Activated CD8-positive, alpha-beta memory T cell treated with anti-CD3 and anti-CD28 coated beads for 4 hours (primary cell): ENCODE data around the gene DDX19B.
"Not testable (repeated sequence)": the region's sequence is repeated elsewhere in the genome, so short reads cannot be mapped to it uniquely, and the experiment has no call there.

Source experiments
- DNase-seq, 2 donors: peaks; one replicate each; pipeline ENCODE4 v3.0.0-alpha.2; 2020; ENCODE audit warnings: low read depth in 2 of 2

DDX19B gene

DNA sequence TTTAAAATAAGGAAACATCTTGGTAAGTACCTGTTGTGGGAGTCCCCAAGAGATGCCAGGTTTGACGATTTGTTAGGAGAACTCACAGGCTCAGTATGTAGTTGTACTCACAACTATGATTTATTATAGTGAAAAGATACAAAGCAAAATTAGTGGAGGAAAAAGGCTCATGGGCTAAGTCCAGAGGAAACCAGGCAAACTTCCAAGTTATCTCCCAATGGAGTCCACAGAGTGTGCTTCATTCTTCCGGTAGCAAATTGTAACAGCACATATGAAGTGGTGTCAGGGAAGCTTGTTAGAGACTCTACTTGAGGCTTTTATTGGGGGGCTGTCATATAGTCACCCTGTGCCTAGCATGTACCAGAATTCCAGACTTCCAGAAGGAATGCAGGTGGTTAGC lies 50.0 kb downstream of the DDX19B start:
- no peak for DNase-seq

DNA sequence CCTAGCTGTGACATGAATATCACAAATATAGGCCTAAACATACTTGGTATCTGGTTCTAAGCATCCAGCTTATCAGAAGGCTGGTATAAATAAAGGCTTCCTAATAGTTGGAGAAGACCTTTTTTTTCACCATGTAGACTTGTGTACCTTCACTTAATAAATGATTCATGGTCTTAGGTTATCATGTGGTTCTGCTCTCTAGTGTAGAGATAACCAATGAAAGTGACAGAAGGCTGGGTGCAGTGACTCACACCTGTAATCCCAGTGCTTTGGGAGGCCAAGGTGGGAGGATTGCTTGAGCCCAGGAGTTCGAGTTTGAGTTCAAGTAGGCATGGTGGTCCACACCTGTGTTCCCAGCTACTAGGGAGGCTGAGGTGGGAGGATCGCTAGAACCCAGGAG lies 50.8 kb downstream of the DDX19B start:
- DNase-seq, result no peak

DNA sequence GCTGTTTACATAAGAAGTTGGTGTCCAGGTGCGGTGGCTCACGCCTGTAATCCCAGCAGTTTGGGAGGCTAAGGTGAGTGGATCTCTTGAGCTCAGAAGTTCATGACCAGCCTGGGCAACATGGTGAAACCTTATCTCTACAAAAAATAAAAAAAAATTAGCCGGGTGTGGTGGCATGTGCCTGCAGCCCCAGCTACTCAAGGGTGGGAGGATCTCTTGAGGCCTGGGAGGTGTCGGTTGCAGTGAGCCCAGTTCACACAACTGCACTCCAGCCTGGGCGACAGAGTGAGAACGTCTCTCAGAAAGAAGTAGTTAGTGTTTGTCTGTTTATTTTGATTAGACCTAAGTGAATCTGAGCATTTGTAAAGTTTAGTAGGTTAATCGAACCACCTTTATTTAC lies 60.6 kb downstream of the DDX19B start:
- DNase-seq, result no peak

DNA sequence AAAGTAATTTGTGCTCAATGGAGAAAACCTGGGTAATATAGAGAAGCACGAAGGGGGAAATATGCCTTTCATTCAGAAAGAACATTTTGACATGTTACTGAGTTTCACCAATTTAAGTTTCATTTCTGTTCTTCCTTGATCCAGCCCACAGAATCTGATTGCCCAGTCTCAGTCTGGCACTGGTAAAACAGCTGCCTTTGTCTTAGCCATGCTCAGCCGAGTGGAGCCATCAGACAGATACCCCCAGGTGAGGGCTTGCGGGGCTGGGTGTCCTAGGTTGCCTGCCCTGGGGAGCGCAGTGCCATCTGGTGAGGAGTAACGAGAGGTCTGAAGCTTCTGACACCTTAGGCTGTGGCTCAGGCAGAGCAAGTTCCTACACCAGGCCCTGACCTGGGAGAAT lies 65.4 kb downstream of the DDX19B start:
- no peak for DNase-seq

DNA sequence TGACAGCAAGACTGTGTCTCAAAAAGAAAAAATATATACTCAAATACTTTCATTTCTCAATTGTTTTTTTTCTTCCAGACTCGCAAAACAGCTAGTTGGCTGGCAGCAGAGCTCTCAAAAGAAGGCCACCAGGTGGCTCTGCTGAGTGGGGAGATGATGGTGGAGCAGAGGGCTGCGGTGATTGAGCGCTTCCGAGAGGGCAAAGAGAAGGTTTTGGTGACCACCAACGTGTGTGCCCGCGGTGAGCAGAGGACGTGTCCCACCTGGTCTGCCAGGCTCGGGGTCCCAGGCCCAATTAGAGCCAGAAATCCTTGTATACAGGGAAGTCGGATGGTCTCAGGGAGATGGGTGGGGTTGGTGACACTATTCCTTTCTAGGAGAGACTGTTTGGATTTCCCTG lies 71.2 kb downstream of the DDX19B start:
- DNase-seq, result not testable (repeated sequence)

DNA sequence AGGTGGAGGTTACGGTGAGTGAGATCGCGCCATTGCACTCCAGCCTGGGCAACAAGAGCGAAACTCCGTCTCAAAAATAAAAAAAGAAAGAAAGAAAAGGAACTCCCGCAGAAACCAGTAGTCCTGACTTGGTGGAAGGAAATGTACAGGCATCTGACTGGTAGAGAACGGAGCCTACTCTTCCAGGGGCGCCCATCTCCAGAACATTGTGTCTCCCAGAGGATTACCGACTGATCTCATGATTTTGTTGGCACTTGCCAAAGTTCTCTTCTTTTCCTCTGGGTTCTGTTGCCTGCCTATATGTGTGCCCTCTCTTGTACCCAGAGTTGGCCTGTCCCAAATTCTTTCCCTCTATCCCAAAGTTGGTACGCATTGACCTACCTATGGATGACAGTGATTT lies 71.9 kb downstream of the DDX19B start:
- DNase-seq, result no peak

DNA sequence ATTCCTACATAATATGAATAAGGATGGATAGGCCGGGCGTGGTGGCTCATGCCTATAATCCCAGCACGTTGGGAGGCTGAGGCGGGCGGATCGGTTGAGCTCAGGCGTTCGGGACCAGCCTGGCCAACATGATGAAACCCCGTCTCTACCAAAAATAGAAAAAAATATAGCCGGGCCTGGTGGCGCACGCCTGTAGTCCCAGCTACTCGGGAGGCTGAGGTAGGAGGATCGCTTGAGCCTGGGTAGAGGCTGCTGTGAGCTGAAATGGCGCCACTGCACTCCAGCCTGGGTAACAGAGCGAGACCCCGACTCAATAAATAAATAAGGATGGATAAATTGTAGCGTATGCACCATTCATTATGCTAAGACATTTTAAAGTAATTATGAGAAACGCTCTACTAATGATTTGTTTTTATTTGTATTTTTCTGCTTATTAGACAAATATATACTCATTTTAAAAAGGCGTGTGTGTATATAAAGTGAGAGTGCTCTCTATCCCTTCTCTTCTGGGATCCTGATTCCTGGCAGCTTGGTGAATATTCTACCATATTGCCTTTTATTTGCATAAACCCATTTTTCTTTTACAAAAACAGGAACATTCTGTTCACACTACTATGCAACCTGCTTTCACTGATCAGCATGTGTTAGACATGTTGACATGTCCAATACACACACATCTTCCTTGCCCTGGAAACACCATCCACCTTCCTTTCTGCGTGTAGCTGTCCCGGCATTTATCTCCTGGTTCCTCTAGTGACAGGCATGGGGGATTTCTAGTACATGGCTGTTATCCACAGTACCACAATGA lies 74.1 kb downstream of the DDX19B start:
- DNase-seq, result no peak

DNA sequence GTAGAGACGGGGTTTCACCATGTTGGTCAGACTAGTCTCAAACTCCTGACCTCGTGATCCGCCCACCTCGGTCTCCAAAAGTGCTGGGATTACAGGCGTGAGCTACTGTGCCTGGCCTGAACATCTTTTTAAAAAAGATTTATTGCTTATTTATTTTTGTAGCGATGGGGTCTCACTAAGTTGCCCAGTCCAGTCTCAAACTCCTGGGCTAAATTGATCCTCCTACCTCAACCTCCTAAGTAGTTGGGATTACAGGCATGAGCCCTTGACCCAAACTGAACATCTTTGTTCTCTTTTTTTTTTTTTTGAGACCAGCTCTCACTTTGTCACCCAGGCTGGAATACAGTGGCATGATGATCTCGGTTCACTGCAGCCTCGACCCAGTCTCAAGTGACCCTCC lies 75.2 kb downstream of the DDX19B start:
- no peak for DNase-seq

DNA sequence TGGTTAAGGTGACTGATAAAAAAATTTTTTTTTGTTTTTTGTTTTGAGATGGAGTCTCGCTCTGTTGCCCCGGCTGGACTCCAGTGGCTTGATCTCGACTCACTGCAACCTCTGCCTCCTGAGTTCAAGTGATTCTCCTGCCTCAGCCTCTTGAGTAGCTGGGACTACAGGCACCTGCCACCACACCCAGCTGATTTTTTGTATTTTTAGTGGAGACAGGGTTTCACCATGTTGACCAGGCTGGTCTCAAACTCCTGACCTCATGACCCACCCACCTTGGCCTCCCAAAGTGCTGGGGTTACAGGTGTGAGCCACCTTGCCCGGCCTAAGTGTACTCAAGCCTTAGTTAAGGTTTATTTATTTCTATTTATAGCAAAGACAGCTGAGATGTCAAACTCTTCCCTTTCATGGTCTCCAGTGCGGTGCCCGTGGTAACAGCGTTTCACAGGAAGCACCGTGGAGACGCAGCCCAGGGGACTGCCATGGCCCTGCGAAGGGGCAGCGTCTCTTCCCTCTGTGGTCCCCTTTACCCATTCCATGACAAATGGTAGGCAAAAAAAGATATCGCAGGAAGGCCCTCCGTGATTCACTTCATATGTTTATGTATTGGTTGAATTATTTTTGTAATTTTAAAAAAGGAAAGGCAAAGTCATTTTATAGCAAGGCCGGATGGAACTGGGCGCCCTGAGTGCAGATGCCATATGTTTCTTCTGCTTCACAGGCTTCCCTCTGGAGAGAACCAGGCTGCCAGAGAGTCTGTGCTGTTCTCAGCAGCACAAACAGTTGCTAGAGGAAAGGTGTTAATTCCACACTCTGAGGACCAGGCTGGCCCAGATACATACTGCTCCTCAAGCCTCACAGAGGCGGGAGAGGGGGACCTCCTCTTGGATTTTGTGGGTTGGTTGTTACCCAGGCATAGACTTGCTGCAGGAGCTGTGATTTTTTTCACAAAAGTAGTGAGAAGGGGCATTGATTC lies 76.9 kb downstream of the DDX19B start:
- no peak for DNase-seq

DNA sequence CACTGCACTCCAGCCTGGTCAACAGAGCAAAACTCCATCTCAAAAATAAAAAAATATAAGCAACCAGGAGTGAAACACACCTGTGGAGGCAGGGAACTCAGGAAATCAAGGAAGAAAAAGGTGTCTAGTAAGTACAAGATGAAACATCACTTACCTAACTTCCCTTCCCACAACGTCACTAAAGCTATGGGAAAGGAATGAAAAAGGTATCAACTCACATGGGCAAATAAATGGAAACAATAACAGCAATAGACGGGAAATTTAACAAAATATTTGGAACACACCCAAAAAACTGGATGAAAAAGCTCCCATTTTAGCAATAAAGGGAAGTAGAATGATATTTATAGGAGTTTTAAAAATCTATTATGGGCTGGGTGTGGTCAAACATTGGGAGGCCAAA lies 78.8 kb downstream of the DDX19B start:
- DNase-seq, result no peak

DNA sequence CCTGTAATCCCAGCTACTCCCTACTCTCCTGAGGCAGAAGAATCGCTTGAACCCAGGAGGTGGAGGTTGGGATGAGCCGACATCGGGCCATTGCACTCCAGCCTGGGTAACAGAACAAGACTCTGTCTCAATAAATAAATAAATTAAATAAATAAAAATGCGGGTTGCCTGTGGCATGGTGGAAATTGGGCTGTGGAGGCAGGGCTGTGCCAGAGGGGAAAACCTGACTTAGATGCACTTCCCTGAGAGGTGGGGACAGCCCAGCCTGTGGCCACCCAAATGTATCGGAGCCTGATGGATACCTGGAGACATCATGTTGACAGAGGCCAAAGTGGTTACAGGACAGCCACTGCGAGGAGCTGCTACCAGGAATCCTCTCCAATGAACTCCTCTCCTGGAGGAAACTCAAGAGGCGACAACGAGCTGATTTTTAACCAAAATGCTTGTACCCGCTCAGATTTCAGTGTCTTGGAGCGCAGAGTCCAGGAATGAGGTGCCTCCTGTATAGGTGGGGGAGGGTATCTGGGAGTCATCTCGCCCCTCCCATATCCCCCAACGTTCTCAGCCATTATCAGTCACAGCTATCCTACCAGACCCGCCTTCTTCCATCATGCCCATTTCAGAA lies 80.0 kb downstream of the DDX19B start:
- no peak for DNase-seq

DNA sequence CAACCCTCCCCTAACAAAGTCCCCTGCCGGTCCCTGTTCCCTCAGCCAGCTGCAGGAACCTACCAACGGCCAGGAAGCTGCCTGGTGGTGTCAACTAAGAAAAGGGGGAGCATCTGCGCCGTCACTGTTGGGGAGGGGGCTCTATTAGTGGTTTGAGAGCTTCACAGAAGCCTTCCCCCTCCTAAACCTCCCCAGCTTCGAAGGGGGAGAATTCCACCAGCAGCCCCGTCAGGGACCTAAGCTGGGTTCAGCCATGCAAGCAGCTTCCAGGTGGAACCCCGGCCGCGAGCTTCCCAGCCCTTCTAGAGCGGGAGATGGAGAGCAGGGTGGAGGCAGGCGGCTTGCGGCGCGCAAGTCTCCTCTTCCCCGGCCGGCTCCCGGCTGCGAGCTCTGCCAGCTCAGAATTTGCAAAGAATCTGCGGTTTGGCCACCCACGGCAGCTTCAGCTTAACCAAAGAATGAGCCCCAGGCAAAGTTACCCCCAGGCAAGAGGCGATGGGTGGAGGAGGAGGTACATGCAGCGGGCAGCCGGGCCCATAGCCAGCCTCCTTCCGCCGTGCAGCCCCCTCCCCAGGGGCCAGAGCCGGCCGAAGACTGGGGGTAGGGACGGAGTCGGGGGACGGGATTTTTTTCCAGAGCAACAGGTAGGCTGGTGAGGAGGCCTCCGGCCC lies 81.4 kb downstream of the DDX19B start:
- DNase-seq, result peak; percentile 56 to 72

DNA sequence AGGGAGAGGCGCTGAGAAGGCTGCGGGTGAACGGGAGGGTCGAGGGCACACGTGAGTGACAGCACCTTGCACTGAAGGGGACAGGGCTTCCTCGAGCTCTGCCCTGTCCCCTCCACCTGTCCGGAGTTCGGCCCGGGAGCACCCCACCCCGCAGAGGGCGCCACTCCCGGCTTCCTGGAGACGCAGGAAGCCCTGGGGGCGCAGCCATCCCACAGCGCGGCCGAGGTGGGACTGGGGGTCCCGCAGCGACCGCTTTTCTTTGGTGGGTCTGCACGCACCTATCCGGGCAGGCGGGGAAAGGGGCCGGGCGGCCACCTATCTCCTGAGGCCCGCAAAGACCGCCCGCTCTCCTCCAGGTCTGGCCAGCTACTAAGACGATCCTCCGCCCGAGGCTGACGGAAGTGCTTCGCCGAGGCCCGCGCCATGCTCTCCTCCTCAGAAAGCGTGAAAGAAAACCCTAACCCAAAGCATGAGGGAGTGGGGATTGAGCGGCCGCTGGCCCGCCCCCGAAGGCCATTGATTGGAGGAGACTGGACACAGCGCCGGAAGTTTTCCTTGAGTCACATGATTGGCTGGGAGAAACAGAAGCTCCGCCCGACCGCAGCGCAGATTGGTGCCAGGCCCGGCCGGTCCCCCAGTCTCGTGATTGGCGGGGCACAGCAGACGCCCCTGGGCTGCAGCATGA lies 82.1 kb downstream of the DDX19B start:
- peak; percentile 89 to 92 for DNase-seq

DNA sequence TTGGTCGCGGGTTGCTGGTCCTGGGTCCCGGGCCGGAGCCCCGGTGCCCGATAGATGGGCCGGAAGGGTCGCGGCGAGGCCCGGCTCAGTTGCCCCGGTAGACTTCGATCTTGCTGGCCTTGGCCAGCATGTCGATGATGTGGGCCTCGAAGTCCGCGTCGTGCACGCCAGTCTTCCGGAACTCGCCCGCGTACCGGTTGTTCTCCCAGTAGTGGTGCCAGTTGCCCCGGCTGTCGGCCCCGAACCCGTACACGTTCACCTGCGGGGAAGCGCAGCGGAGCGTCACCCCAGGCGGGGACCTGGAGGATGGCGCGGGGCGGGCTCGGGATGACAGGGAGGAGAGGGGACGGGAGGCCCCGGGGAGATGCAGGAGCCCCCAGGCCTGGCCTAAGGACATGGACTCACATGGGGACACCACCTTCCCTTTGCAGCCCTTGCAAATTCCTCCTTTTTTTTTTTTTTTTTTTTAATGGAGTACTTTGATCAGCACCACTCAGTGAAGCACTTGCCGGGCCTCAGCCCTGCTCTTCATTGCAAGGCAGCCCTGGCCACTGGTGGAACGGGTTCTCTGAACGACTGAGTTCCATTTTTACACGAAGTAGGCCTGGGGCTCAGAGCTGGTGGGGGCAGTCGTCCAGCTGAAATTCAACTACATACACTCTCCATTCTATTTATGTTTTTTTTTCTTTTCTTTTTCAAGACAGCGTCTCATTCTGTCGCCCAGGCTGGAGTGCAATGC lies 82.8 kb downstream of the DDX19B start:
- DNase-seq, result no peak

DNA sequence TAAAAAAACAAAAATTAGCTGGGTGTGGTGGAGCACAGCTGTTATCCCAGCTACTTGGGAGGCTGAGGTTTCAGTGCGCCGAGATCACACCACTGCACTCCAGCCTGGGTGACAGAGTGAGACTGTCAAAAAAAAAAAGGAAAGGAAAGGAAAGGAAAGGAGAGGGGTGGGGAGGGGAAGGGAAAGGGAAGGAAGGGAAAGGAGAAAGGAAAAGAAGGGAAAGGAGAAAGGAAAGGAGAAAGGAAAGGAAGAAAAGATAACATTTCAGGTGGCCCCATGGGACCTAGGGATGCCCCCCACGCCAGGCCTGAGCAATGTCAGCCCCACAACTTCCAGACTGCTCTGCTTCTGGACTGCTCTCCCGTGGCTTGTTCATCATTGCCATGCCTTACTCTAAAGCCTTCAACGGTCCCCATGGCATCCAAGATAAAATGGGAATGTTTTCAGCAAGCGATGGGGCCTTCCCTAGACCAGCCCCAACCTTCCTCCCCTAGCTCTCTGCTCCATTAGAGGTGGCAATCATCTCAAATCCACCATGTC lies 84.5 kb downstream of the DDX19B start:
- no peak for DNase-seq
